ENCODE results near the gene CLTA.

GRCh38 chr9:36249189-36249588 is 58.5 kb downstream of the CLTA start:
- TF ChIP-seq, protein P1, sequence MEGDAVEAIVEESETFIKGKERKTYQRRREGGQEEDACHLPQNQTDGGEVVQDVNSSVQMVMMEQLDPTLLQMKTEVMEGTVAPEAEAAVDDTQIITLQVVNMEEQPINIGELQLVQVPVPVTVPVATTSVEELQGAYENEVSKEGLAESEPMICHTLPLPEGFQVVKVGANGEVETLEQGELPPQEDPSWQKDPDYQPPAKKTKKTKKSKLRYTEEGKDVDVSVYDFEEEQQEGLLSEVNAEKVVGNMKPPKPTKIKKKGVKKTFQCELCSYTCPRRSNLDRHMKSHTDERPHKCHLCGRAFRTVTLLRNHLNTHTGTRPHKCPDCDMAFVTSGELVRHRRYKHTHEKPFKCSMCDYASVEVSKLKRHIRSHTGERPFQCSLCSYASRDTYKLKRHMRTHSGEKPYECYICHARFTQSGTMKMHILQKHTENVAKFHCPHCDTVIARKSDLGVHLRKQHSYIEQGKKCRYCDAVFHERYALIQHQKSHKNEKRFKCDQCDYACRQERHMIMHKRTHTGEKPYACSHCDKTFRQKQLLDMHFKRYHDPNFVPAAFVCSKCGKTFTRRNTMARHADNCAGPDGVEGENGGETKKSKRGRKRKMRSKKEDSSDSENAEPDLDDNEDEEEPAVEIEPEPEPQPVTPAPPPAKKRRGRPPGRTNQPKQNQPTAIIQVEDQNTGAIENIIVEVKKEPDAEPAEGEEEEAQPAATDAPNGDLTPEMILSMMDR (IDR thresholded peaks at IDR 0.05 in 2 of 3, conservative IDR thresholded peaks at IDR 0.05 in 1 of 3; ENCODE audit: control insufficient read depth in 2 of 3, extremely low read depth in 1 of 3, insufficient read depth in 1 of 3, low read depth in 3 of 3, low read length in 3 of 3): no peak
- TF ChIP-seq, protein P2, sequence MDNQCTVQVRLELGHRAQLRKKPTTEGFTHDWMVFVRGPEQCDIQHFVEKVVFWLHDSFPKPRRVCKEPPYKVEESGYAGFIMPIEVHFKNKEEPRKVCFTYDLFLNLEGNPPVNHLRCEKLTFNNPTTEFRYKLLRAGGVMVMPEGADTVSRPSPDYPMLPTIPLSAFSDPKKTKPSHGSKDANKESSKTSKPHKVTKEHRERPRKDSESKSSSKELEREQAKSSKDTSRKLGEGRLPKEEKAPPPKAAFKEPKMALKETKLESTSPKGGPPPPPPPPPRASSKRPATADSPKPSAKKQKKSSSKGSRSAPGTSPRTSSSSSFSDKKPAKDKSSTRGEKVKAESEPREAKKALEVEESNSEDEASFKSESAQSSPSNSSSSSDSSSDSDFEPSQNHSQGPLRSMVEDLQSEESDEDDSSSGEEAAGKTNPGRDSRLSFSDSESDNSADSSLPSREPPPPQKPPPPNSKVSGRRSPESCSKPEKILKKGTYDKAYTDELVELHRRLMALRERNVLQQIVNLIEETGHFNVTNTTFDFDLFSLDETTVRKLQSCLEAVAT (IDR thresholded peaks at IDR 0.05): no peak
- no peak for TF ChIP-seq SP1 (IDR thresholded peaks at IDR 0.05; ENCODE audit: low read depth, low read length)
- TF ChIP-seq EGR1 (IDR thresholded peaks at IDR 0.05; ENCODE audit: borderline replicate concordance in 1 of 2, low read depth in 2 of 2, low read length in 2 of 2): no peak
- TF ChIP-seq, protein P3, sequence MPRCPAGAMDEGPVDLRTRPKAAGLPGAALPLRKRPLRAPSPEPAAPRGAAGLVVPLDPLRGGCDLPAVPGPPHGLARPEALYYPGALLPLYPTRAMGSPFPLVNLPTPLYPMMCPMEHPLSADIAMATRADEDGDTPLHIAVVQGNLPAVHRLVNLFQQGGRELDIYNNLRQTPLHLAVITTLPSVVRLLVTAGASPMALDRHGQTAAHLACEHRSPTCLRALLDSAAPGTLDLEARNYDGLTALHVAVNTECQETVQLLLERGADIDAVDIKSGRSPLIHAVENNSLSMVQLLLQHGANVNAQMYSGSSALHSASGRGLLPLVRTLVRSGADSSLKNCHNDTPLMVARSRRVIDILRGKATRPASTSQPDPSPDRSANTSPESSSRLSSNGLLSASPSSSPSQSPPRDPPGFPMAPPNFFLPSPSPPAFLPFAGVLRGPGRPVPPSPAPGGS (IDR thresholded peaks at IDR 0.05; ENCODE audit: borderline replicate concordance, insufficient read depth, low read depth, low read length, poor library complexity, severe bottlenecking): no peak
- TF ChIP-seq MYC (IDR thresholded peaks at IDR 0.05; ENCODE audit: insufficient read depth, insufficient read length, insufficient replicate concordance, low read length, severe bottlenecking): no peak
- TF ChIP-seq CEBPB (IDR thresholded peaks at IDR 0.05; ENCODE audit: borderline replicate concordance in 1 of 2, low read depth in 2 of 2, low read length in 2 of 2): no peak
- TF ChIP-seq POLR2AphosphoS5 (IDR thresholded peaks at IDR 0.05; ENCODE audit: low read length): no peak
- TF ChIP-seq, protein P4, sequence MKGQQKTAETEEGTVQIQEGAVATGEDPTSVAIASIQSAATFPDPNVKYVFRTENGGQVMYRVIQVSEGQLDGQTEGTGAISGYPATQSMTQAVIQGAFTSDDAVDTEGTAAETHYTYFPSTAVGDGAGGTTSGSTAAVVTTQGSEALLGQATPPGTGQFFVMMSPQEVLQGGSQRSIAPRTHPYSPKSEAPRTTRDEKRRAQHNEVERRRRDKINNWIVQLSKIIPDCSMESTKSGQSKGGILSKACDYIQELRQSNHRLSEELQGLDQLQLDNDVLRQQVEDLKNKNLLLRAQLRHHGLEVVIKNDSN (IDR thresholded peaks at IDR 0.05; ENCODE audit: borderline replicate concordance, extremely low read length, insufficient read depth, low read depth, low read length): no peak
